GM13976 (cell line): ENCODE measurements around the gene GRB2.
"Not testable (repeated sequence)": the region's sequence is repeated elsewhere in the genome, so short reads cannot be mapped to it uniquely, and the experiment has no call there.

Source experiments
- DNase-seq: peaks from one replicate; pipeline ENCODE4 v3.0.0; 2012; ENCODE audit warnings: low spot score
- in situ Hi-C: fragments of 300-500 bp; cut with MboI; formaldehyde crosslinking; loops from one replicate; pipeline ENCODE4 v1.12.0; 2022; ENCODE audit warnings: low sequenced_read_pairs, mixed read lengths, inconsistent platforms; ENCODE audit not compliant: unreplicated experiment
- TF ChIP-seq, protein P1 (sequence below): IDR thresholded peaks from 2 replicates; pipeline ENCODE4 v1.5.1; 2012; ENCODE audit warnings: borderline replicate concordance, mild to moderate bottlenecking; ENCODE audit not compliant: insufficient read depth; ENCODE audit errors: extremely low read depth, missing control alignments, control extremely low read depth

GRB2 gene

GRCh38 chr17:75373280-75373679, 32.2 kb downstream of the GRB2 start:
- DNase-seq: no peak
- in situ Hi-C loops: no loop called here
- TF ChIP-seq, protein P1, sequence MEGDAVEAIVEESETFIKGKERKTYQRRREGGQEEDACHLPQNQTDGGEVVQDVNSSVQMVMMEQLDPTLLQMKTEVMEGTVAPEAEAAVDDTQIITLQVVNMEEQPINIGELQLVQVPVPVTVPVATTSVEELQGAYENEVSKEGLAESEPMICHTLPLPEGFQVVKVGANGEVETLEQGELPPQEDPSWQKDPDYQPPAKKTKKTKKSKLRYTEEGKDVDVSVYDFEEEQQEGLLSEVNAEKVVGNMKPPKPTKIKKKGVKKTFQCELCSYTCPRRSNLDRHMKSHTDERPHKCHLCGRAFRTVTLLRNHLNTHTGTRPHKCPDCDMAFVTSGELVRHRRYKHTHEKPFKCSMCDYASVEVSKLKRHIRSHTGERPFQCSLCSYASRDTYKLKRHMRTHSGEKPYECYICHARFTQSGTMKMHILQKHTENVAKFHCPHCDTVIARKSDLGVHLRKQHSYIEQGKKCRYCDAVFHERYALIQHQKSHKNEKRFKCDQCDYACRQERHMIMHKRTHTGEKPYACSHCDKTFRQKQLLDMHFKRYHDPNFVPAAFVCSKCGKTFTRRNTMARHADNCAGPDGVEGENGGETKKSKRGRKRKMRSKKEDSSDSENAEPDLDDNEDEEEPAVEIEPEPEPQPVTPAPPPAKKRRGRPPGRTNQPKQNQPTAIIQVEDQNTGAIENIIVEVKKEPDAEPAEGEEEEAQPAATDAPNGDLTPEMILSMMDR: no peak

DNA sequence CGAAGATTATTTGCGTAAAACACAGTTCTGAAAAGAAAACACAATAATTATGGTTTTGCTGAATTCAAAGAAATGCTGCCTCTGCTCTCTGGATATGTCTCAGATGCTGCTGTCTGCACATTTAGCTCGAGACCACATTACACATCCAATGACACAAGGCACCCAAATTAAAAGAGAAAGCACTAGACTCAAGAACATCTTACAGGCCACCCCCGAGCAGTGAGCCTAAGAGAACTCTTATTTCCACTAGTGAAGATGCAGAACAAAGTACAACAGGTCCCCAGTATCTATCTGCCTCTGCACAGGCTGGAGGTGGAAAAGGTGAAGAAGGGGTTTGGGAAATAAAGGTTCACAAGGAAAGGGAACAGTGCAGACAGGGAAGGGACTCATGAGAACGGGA, 33.5 kb downstream of the GRB2 start:
- in situ Hi-C loops: no loop called here
- TF ChIP-seq, protein P1: no peak
- DNase-seq: peak; percentile 58

DNA sequence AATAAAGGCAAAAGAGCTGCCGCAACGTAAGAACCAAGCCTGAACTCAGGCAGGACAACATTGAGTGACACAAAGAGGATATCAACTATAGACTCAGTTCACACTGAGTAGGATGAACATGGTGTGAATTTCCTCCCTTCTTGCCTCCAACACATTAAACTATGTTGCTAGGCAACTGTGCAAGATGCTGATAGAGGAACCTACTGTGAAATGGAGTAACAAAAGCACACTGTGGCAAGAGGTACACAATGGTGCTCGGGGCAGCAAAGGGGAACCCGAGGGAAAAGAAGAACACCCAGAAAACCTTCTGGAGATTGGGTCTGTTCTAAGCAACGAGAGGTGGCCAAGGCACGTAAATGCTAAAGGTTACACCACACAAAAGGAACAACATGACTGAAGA, 34.1 kb downstream of the GRB2 start:
- in situ Hi-C loops: no loop called here
- DNase-seq: no peak

DNA sequence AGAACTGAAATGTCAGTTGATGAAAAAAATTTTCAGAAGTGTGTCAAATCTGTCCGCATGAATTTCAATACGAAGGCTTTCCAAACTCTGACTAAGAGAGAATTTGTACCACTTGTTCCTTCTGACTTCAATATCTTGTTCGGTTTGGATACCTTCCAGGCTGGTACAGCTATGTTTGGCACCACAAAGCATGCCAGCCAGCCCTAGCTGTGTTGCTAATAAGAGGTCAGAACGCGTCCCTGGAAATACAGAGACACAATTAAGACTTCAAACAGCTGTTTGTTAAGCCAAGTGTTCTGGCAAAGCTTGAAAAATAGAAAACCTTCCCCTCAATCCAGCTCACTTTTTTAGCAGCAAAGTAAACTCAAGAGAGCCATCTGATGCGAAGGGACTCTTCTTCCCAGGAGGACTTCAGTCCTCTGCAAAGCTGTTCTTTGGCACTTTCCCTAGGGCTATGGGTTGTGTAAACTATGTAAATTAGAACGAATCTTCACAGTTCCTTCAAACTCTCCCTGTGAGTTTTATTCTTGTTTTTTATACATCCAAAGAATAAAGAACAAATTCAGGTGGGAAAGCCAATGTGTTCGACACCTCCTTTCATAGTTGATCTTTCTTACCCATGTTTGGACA, 35.1 kb downstream of the GRB2 start:
- TF ChIP-seq, protein P1: no peak
- DNase-seq: no peak

More for the DNA sequence above, 34.1 kb downstream of the GRB2 start:
- TF ChIP-seq, protein P1: no peak

GRCh38 chr17:75367838-75368789, 37.4 kb downstream of the GRB2 start:
- DNase-seq, in situ Hi-C loops: not testable (repeated sequence)

More for the DNA sequence above, 35.1 kb downstream of the GRB2 start:
- in situ Hi-C loops: no loop called here

DNA sequence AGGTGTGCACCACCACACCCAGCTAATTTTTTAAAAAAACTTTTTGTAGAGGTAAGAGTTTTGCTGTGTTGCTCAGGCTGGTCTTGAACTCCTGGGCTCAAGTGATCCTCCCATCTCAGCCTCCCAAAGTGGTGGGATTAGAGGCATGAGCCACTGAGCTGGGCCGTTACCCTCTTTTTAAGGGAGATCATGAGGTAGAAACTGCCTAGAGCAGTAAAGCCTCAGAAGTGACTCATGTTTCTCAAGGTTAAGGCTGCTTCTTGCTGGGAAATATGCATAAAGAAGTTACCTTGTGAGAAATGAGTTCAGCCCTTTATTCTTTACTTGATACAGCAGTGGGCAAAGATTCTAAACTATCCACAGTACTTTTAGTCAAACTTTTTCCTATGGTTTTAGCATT, 38.2 kb downstream of the GRB2 start:
- in situ Hi-C loops: no loop called here
- no peak for DNase-seq
- TF ChIP-seq, protein P1: no peak

DNA sequence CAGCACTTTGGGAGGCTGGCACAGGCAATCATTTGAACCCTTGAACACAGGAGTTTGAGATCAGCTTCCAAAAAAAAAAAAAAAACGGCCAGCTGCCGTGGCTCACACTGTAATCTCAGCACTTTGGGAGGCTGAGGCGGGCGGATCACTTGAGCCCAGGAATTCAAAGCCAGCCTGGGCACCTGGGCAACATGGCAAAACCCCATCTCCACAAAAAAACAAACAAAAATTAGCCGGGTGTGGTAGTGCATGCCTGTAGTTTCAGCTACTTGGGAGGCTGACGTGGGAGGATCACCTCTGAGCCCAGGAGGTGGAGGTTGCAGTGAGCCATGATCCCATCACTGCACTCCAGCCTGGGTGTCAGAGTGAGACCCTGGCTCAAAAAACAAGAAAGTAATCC, 39.0 kb downstream of the GRB2 start:
- TF ChIP-seq, protein P1: no peak
- no peak for DNase-seq
- in situ Hi-C loops: no loop called here
